Measurements from ENCODE around the gene ARHGAP23. TPM values are rescaled to one million over a fixed set of nuclear protein-coding genes. Genes with fewer than 3 reads are reported as not detected.

The ARHGAP23 gene
- total and polyA plus RNA-seq, 2 experiments from 2014 or later: 21.4 to 150 TPM

- Mint-ChIP-seq H3K4me1 (peaks cover 71% of the 10 kb centered on the region), H3K36me3 (ENCODE audit: low read depth) (no peaks in the 10 kb centered on the region), H3K9me3 (no peaks in the 10 kb centered on the region; the same call in 2 of the 3 replicates), H3K27me3 (ENCODE audit: insufficient read depth, low read depth, poor library complexity) (peaks cover 39% of the 10 kb centered on the region), H3K27ac (peak overlapping the region; percentile 99), H3K4me3 (peak overlapping the region; percentile 69)
- no peaks in the 10 kb centered on the region for H3K36me3 ChIP-seq (ENCODE audit: insufficient read depth)
- peak overlapping the region; percentile 100 for H3K27ac ChIP-seq (ENCODE audit: low read depth)
- DNase-seq (ENCODE audit: low spot score) (peak; percentile 87), ATAC-seq (peak; percentile 60)
- H3K4me2 ChIP-seq: peak overlapping the region; percentile 88
- peaks cover 53% of the 10 kb centered on the region for H3K4me1 ChIP-seq (ENCODE audit: insufficient read depth)
- H3F3A ChIP-seq (replicated peaks; ENCODE audit: low read depth): peaks cover 32% of the 10 kb centered on the region
- TF ChIP-seq EZH2 (IDR thresholded peaks at IDR 0.05; ENCODE audit: low read depth, unreplicated experiment): no peak
- TF ChIP-seq POLR2AphosphoS5 (IDR thresholded peaks at IDR 0.05; ENCODE audit: low read depth): peak; percentile 43
- TF ChIP-seq, protein P1, sequence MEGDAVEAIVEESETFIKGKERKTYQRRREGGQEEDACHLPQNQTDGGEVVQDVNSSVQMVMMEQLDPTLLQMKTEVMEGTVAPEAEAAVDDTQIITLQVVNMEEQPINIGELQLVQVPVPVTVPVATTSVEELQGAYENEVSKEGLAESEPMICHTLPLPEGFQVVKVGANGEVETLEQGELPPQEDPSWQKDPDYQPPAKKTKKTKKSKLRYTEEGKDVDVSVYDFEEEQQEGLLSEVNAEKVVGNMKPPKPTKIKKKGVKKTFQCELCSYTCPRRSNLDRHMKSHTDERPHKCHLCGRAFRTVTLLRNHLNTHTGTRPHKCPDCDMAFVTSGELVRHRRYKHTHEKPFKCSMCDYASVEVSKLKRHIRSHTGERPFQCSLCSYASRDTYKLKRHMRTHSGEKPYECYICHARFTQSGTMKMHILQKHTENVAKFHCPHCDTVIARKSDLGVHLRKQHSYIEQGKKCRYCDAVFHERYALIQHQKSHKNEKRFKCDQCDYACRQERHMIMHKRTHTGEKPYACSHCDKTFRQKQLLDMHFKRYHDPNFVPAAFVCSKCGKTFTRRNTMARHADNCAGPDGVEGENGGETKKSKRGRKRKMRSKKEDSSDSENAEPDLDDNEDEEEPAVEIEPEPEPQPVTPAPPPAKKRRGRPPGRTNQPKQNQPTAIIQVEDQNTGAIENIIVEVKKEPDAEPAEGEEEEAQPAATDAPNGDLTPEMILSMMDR (conservative IDR thresholded peaks at IDR 0.05; ENCODE audit: low read depth in 2 of 2): no peak
- TF ChIP-seq CREB1 (CRISPR knock-in tag; IDR thresholded peaks at IDR 0.05; ENCODE audit: low read depth): peak; percentile 43; the same call in 1 of the 2 replicates
- no peak for TF ChIP-seq STAT1 (IDR thresholded peaks at IDR 0.05; ENCODE audit: unreplicated experiment)
- 0 out of 2 replicates have a peak, but pooled peaks have one; percentile 44 for TF ChIP-seq ETS1 (IDR thresholded peaks at IDR 0.05)
- TF ChIP-seq JUNB (IDR thresholded peaks at IDR 0.05; ENCODE audit: unreplicated experiment): no peak
- TF ChIP-seq, protein P2, sequence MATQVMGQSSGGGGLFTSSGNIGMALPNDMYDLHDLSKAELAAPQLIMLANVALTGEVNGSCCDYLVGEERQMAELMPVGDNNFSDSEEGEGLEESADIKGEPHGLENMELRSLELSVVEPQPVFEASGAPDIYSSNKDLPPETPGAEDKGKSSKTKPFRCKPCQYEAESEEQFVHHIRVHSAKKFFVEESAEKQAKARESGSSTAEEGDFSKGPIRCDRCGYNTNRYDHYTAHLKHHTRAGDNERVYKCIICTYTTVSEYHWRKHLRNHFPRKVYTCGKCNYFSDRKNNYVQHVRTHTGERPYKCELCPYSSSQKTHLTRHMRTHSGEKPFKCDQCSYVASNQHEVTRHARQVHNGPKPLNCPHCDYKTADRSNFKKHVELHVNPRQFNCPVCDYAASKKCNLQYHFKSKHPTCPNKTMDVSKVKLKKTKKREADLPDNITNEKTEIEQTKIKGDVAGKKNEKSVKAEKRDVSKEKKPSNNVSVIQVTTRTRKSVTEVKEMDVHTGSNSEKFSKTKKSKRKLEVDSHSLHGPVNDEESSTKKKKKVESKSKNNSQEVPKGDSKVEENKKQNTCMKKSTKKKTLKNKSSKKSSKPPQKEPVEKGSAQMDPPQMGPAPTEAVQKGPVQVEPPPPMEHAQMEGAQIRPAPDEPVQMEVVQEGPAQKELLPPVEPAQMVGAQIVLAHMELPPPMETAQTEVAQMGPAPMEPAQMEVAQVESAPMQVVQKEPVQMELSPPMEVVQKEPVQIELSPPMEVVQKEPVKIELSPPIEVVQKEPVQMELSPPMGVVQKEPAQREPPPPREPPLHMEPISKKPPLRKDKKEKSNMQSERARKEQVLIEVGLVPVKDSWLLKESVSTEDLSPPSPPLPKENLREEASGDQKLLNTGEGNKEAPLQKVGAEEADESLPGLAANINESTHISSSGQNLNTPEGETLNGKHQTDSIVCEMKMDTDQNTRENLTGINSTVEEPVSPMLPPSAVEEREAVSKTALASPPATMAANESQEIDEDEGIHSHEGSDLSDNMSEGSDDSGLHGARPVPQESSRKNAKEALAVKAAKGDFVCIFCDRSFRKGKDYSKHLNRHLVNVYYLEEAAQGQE (IDR thresholded peaks at IDR 0.05; ENCODE audit: unreplicated experiment): peak; percentile 39
- peak overlapping the region; percentile 84 for H2AFZ ChIP-seq
- H4K20me1 ChIP-seq (replicated peaks; ENCODE audit: insufficient read depth): no peaks in the 10 kb centered on the region
- H3K9me2 ChIP-seq (ENCODE audit: insufficient read depth): no peaks in the 10 kb centered on the region
- H3K27me3 ChIP-seq (ENCODE audit: insufficient read depth): peaks cover 20% of the 10 kb centered on the region
- H3K79me2 ChIP-seq (replicated peaks; ENCODE audit: insufficient read depth): 0 out of 2 replicates have a peak, but pooled peaks cover 5% of the 10 kb centered on the region
- H3K4me3 ChIP-seq: peak overlapping the region; percentile 57
These were observed 12.7 kb upstream of the ARHGAP23 start for GRCh38 chr17:38415250-38416194.

All from GM23338 (cell line).